22Rv1 (cell line): ENCODE data around the gene KCNJ6.

Experiments
- CTCF ChIP-seq: fragments of 450-650 bp; IDR thresholded peaks from 2 replicates; pipeline ENCODE4 v1.5.1; 2017; ENCODE audit warnings: mild to moderate bottlenecking
- ZFX ChIP-seq: fragments of 450-650 bp; IDR thresholded peaks from 2 replicates; pipeline ENCODE4 v1.6.1; 2017; ENCODE audit warnings: antibody characterized with exemption, borderline replicate concordance

- no peak for TF ChIP-seq CTCF
- TF ChIP-seq ZFX, result no peak
Observed at GRCh38 chr21:37865156-37865555, 51.1 kb downstream of the KCNJ6 start.
